Measurements from ENCODE around the gene WDR72. TPM values are rescaled to one million over a fixed set of nuclear protein-coding genes. Genes with fewer than 3 reads are reported as not detected.

Gene WDR72
- total and polyA plus RNA-seq, 4 donors, result 6.1 to 55.4 (median 17.0) TPM

DNA sequence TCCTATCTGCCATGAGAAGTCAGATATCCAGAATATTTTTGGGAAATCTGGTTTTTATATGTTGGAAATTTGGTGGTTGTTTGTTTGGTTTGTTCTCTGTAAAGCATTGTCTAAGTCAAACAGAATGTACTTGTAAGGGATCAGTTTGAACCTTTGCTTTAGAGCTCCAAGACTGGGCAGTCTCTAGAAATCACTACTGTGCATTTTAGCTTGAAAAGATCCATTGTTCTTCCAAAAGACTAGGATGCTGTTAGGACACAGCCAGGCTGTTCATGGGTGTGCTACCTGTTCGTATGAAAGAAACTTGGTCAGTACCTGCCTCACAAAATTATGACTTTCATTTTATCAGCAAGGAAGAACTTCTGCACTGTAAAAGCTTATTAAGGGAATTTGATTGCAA, 182.6 kb downstream of the WDR72 start (continued):
- no peak for TF ChIP-seq ZBTB33 (IDR thresholded peaks at IDR 0.05)

DNA sequence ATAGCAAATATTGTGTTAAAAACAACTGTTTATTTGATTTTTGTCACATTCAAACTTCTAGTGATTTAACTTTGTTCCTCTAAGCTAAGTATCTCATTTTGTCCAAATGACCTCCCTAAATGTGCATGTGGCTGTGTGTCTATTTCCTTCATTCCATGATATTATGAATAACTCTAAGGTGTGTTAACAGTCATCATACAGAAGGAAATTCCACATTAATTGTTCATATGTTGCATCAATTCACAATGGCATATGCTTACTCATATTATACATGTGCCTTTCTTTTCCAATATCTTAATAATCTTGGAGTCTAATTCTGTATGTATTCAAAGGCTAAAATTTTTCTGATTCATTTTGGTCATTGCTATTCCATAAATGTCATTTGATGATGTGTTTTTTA, 186.4 kb downstream of the WDR72 start:
- peaks cover 0 to 10% (median 2%) of the 10 kb centered on the region in 4 donors for H3K36me3 ChIP-seq (ENCODE audit: control insufficient read depth in 4 of 4, insufficient read depth in 3 of 4, low read depth in 1 of 4, low read length in 3 of 4)
- TF ChIP-seq, protein P1, sequence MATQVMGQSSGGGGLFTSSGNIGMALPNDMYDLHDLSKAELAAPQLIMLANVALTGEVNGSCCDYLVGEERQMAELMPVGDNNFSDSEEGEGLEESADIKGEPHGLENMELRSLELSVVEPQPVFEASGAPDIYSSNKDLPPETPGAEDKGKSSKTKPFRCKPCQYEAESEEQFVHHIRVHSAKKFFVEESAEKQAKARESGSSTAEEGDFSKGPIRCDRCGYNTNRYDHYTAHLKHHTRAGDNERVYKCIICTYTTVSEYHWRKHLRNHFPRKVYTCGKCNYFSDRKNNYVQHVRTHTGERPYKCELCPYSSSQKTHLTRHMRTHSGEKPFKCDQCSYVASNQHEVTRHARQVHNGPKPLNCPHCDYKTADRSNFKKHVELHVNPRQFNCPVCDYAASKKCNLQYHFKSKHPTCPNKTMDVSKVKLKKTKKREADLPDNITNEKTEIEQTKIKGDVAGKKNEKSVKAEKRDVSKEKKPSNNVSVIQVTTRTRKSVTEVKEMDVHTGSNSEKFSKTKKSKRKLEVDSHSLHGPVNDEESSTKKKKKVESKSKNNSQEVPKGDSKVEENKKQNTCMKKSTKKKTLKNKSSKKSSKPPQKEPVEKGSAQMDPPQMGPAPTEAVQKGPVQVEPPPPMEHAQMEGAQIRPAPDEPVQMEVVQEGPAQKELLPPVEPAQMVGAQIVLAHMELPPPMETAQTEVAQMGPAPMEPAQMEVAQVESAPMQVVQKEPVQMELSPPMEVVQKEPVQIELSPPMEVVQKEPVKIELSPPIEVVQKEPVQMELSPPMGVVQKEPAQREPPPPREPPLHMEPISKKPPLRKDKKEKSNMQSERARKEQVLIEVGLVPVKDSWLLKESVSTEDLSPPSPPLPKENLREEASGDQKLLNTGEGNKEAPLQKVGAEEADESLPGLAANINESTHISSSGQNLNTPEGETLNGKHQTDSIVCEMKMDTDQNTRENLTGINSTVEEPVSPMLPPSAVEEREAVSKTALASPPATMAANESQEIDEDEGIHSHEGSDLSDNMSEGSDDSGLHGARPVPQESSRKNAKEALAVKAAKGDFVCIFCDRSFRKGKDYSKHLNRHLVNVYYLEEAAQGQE (IDR thresholded peaks at IDR 0.05), result no peak
- TF ChIP-seq RXRA (IDR thresholded peaks at IDR 0.05), result no peak
- TF ChIP-seq FOXA1 (IDR thresholded peaks at IDR 0.05), result no peak
- TF ChIP-seq, protein P2, sequence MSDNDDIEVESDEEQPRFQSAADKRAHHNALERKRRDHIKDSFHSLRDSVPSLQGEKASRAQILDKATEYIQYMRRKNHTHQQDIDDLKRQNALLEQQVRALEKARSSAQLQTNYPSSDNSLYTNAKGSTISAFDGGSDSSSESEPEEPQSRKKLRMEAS (IDR thresholded peaks at IDR 0.05), result no peak
- TF ChIP-seq SP1 (IDR thresholded peaks at IDR 0.05), result no peak
- TF ChIP-seq ZBTB33 (IDR thresholded peaks at IDR 0.05), result no peak
- TF ChIP-seq HNF4A (conservative IDR thresholded peaks at IDR 0.05), result no peak
- TF ChIP-seq, protein P3, sequence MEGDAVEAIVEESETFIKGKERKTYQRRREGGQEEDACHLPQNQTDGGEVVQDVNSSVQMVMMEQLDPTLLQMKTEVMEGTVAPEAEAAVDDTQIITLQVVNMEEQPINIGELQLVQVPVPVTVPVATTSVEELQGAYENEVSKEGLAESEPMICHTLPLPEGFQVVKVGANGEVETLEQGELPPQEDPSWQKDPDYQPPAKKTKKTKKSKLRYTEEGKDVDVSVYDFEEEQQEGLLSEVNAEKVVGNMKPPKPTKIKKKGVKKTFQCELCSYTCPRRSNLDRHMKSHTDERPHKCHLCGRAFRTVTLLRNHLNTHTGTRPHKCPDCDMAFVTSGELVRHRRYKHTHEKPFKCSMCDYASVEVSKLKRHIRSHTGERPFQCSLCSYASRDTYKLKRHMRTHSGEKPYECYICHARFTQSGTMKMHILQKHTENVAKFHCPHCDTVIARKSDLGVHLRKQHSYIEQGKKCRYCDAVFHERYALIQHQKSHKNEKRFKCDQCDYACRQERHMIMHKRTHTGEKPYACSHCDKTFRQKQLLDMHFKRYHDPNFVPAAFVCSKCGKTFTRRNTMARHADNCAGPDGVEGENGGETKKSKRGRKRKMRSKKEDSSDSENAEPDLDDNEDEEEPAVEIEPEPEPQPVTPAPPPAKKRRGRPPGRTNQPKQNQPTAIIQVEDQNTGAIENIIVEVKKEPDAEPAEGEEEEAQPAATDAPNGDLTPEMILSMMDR (IDR thresholded peaks at IDR 0.05; ENCODE audit: low read depth, low read length, missing input control), result no peak
- TF ChIP-seq RAD21 (IDR thresholded peaks at IDR 0.05), result no peak
- no peak for TF ChIP-seq EGR1 (IDR thresholded peaks at IDR 0.05; ENCODE audit: low read depth in 2 of 2)
- no peak for TF ChIP-seq JUND (IDR thresholded peaks at IDR 0.05)
- TF ChIP-seq, protein P4, sequence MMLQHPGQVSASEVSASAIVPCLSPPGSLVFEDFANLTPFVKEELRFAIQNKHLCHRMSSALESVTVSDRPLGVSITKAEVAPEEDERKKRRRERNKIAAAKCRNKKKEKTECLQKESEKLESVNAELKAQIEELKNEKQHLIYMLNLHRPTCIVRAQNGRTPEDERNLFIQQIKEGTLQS (IDR thresholded peaks at IDR 0.05), result no peak
- no peak overlapping the region for H3K9ac ChIP-seq (ENCODE audit: low read depth in 1 of 2, low read length in 2 of 2)
- no peaks in the 10 kb centered on the region for H3K4me1 ChIP-seq (ENCODE audit: control insufficient read depth in 4 of 4, insufficient read depth in 4 of 4, low read length in 3 of 4)
- DNase-seq (ENCODE audit: low spot score), result no peak
- no peaks in the 10 kb centered on the region for H3K9me3 ChIP-seq (ENCODE audit: control insufficient read depth in 4 of 4, low read length in 3 of 4)
- no peak overlapping the region for H3K27ac ChIP-seq (ENCODE audit: low read depth in 1 of 2, low read length in 2 of 2)
- no peaks in the 10 kb centered on the region for H3K27me3 ChIP-seq (ENCODE audit: control insufficient read depth in 4 of 4, insufficient read depth in 4 of 4, low read length in 3 of 4)
- no peak overlapping the region for H3K4me3 ChIP-seq (ENCODE audit: low read depth in 1 of 3, low read length in 3 of 3)

Data from liver (tissue), 9 donors.